Stimulated activated CD4-positive, alpha-beta T cell treated with anti-CD3 and anti-CD28 coated beads, Interleukin-2, amount 100 ng/mL, for 48 hours (primary cell): ENCODE data around the gene KIZ.

Source experiments
- DNase-seq, 2 donors: peaks; one replicate each; pipeline ENCODE4 v3.0.0-alpha.2; 2020

KIZ gene

DNA sequence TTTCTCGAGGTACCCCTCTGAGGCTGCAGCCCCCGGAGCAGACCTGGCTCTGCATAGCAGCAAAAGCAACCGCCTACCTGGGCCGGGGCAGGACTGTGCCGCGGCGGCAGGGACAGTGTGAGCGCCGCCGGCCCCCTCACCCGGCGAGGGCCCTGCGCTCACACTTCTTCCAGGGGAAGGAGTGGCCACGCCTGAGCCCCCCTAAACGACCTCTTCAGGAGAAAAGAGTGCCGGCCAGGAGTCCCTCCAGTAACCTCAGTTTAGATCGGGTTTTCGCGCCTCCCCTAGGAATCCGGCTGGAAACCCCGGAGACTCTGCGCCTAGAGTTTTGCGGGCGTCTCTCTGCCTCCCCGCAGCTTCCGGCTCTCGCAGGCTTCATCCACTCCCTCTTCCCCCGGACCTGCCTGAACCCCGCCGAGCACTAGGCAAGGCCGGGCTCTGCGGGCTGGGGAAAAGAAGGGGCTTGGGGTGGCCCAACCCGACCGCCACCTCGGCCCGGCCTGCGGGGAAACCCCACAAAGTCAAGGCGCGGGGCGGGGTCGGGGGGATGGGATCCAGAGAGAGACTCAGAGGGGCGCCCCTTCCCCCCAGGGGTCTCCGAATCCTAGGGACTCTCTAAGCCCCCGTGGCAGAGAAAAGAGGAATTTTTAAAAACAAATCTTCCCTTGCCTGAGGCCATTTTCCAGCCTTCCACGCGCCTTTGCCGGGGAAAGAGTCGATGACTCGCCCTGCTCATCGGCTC is 20.3 kb upstream of the KIZ start:
- no peak for DNase-seq

DNA sequence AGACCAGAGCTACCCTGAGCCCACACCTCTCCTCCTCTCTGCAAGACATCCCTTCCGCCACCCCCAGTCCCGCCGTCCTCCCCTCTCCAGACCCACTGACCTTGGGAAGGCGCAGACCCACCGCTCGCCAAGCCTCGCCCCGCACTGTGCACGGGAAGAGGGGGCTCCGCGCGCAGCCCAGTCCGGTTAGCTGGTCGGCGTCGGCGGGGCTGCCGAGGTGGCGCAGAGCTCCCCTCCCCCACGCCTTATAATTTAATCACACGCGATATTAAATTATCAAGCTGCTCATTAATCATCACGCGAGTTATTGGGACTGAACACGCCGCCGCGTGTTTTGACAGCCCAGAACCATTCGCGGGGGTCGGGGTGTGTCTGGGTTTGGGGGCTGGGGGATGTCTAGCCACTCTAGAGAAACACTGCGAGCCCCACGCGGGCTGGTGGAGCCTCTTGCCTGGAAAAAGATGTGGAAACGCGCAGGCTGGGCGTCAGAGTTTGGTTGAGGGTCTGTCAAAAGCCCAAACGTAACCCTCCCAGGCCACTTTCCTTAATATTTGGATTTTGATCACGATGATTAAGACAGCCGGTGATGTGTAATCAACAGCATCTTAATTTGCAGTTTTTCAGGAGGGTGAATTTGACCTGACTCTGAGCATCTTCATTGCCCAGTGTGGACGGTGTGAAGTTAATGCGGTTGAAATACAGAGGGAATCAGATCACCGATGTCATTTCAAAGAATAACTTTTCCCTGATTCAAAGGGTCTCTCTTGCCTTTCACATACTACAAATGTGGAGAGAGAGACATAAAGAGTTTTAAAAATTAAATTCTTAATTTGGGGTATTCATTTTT is 19.5 kb upstream of the KIZ start, which contains the start of gene LINC00237:
Gene LINC00237, minus strand, starts transcription at position 188 of the 847 bp plus-strand sequence.
- DNase-seq = no peak

DNA sequence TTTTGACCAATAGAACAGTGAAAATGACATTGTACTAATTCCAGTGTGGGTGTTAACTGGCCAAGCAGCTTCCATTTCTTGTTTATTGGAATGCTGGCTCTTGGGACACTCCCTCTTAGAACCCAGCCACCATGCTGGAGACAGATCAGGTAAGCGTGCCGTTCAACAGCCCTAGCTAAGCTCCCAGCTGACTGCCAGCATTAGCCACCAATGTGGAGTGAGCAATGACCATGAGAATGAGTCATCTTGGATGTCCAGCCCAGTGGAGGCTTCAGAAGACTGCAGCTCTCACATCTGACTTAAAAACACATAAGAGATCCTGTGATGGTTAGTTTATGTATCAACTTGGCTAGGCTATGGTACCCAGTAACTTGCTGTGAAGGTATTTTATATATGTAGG is 16.7 kb upstream of the KIZ start:
- DNase-seq = no peak

DNA sequence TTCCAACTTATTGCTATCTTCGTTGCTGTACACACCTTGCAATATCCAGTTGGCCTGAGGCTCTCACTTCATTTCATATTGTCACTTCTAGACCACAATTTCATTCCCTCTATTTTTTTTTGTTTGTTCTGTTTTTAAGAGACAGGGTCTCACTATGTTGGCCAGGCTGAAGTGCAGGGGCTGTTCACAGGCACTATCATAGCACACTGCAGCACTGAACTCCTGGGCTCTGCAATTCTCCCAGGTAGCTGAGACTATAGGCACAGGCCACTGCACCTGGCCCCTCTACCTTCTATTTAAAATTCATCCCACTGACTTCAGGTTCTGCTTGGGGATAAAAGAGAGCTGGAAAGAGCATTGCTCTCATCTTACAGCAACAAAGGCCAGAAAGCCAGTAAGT is 15.1 kb upstream of the KIZ start:
- DNase-seq = no peak

DNA sequence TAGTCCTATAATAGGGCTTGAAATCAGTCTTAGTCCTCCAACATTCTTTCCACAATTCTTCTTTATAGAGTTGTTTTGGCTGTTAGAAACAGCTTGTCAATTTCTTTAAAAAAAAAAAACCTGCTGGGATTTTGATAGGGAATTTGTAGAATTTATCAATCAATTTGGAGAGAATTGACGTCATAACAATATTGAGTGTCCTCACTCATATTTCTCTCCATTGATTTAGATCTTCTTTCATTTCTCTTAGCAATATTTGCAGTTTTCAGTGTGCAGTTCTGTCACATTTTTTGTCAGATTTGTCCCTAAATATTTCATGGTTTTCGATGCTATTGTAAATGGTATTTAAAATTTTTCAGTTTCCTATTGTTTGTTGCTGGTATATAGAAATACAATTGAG is 14.5 kb upstream of the KIZ start:
- DNase-seq = no peak

DNA sequence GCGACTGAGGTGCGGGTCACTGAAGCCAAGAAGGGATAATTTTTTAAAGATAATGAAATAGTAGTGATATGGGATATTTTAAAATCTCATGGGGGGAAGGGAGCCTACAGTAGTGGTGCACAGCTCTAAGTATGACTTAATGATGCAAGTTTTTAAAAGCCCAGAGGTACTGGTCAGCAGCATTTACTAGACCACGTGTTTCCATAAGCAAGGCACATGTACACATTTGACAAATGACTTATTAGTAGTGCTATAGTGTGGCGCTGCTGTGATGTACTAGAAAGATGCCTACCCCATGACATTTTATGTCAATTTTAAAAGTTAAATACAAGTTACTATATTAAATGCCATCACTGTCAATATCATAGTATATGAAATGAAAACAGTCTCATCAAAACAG is 12.2 kb upstream of the KIZ start:
- no peak for DNase-seq

DNA sequence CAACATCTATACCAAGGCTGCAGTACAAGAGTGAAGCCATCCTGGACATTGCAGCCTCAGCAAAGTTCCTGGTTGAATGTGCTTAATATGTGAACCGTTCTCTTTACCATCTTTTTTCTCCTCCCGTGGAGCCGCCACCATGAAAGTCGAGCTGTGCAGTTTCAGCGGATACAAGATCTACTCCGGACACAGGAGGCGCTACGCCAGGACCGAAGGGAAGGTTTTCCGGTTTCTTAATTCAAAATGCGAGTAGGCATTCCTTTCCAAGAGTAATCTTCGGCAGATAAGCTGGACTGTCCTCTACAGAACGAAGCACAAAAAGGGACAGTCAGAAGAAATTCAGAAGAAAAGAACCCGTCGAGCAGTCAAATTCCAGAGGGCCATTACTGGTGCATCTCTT is 11.3 kb upstream of the KIZ start:
- DNase-seq = no peak

DNA sequence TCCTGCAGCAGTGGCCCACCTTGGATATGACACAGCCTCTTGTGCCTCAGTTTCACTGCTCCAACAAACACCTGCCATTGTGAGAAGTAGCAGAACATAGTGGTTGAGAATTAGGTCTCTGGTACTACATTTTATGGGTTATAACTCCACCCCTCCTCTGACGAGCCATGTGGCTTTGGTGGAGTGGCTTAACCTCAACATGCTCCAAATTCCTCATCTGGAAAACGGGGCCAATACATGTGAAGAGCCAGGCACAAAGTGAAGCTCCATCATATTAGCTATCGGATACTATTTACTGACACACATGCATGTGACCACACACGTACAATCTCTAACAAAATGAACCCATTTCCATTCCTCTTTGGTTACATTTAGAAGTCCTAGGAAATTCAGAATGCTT is 8.4 kb upstream of the KIZ start:
- DNase-seq = no peak

DNA sequence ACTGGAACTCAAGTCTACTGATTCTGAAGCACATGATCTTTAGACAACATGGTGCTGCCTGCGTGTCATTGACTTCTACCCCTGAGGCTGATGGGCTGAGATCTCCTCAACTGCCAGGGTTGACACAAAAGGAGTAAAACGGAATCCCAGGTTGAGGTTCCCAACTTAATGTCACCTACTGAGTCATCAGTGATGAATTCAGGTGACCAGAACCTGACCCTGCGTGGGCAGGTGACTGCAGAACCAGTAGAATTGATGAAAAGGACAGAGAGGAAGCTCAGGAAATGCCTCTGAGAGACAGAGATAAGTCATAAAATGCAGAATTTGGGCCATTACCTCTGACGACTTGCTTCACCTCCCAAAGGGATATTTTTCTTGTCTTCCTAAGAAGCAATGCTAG is 7.7 kb upstream of the KIZ start:
- DNase-seq = no peak

DNA sequence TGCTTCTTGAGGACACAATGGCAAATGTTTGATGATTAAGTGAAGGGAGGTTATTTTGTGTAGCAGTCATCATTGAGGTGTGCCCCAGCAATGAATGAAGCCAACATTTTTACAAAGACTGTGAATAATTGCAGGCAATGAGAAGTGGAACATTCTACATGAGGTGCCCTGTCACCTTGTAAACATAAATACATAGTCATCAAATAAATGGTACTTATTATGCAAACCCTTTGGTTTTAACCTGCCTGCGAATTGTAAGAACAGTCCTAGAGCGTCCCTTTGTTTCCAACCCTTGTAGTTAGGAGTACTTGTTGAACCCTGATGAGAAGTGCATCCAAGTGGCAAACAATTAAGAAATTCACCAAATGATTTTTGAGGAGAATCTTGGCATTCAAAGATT is 7.1 kb upstream of the KIZ start:
- DNase-seq = no peak

DNA sequence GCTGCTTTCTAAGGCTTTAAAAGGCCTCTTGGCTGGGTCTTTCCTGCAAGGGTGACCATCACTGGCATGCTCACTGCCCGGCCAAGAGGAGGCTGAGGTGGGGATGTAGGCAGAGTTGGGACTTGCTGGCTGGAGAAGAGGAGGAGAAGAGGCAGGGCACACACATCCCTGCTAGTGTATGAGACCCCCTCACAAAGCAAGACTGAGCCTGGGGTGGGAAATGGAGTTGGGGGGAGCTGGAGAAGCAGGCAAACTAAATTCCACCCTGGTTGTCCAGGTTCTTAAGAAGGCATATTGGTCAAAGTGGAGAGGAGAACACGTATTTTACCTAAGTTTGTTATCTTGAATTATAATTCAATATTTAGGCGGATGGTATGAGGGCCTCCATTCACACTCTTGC is 1.7 kb upstream of the KIZ start:
- no peak for DNase-seq

DNA sequence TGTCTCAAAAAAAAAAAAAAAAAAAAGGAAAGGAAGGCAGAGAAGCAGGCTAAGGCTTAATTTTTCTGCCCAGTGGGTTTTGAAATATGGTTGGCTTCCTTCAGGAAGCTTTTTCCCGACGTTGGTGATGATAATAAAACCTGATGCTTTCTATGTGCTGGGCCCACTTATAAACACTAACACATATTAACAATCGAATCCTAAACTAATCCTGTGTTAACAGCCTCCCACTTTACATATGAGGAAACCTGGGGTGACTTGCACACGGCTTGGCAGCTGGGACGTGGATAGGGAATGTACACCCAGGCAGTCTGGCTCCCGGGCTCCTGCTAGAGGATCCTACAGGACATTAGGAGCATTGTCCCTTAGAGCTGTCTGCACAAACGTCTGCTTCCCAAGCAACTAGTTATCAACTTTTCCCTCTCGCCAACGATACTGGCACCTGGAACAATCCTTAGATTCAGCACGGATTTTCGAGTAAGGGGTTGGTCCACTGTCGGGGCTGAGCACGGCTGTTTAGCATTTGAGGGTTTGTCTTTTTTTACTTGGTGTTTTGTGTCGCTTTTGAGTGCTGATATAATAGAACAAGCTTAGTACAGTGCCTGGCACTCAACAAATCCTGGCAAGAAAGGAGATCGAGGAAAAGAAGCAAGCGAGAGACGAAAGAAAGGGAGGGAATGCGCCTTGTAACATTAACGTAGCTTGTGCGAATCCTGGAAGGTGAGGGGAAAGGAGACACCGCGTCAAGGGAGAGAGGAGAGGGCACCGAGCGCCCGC is 622 bp upstream of the KIZ start:
- no peak for DNase-seq

DNA sequence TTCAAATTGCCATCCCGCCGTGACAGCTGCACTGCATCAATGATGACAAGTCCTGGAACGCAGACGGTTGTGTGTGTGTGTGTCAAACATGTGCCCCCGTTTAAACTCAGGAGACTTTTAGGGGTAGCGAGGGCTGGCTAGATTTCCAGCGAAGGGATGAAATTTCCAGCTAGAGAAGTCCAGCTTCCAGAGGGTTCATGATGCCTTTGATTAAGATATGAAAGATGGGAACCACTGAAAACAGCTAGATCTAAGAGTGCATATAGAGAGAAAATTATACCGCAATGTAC is 644 bp downstream of the KIZ start:
- no peak for DNase-seq

DNA sequence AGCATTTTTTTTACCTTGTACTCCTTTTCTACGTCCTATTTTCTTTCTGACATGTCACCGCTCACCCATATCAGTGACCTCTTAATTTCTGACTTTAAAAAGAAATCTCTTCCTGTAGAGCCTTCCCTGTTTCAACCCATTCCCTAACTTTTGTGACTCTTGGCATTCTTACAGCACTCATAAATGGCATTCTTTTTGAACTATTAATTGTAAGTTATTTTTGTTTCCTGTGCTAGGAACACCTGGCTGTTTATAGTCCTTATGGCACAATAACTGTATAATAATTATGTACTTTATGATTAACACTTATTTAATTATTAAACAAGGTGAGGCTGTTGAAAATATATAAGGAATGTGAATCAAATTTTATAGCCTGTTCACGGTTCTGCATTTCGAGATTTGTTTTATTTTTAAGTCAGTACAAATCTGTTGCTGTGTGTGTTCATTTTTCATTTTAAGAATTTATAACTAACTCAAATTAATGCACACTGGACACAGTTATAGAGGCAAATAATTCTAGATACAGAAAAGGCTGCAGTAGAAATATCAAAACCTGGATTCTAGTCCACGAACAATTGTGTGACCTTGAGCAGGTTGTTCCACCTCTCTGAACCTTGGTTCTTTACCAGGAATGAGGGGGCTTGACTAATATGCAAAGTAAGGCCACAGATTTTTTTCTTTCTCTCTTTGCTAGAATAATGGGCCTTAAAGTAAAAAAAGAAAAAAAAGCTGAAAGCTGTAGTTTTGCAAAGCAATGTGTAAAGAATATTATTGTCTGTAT is 1.5 kb downstream of the KIZ start:
- DNase-seq = no peak

DNA sequence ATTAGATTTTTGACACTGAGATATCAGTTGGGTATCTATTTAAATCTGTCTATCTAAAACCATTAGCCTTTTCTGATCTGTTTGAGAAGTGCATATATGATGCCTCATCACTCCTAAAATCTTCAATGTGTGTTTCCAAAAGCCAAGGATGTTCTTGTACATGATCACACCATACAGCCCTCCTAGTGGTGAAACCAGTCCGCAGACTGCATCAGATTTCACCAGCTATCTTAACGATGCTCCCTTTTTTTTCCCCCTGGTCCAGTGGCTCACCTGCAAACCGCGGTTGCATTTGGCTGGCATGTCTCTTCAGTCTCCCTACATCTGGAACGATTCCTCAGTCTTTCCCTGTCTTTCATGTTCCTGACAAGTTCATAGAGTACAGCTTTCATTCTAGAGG is 4.0 kb downstream of the KIZ start:
- DNase-seq = no peak

DNA sequence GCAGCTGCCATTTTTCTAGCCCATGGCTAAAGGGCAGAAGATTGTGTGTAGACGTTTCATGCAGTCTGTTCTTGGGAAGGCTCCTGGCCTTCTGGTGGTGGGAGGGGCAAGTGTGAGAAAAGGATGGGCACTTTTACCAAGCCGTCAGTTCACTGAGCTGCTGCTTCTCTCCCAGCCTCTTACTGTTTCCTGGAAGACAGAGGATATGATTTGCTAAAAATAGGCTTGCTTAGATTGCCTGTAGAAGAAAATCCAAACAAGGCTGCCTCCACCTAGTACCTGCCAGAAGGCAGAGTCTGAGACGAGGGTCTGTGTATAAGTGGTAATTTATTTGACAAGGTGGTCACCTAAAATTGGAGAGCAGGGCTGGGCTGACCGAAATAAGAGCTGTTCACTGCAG is 7.5 kb downstream of the KIZ start:
- no peak for DNase-seq

DNA sequence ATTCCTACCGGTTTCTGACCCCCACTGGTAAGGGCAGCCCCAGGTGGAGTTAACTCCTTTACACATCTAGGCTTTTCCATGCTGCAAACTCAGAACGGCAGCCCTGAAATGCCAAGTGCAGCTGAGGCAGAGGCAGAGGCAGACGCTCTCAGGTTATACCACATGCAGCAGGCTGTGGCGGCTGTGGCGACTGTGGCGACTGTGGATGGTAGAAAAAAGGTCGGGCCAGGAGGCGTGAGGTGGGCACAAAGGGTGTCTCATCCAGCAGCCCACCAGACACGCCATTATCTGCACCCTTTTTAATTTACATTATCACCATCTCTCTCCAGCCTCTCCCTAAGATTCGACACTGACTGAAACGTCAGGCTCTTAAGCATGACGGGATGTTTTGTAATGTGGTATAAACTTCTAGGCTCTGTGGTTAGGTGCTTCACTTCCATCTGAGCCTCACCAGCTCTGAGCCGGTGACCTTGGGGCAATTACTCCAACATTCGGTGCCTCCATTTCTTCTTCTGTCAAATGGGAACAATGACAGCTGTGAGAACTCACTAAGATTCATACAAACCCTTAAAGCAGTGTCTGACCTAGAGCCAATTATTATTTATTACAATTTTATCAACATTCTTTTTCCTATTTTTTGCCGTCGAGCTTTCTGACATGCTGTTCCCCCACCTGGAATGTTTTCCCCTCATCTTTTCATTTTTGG is 8.2 kb downstream of the KIZ start:
- DNase-seq = no peak

DNA sequence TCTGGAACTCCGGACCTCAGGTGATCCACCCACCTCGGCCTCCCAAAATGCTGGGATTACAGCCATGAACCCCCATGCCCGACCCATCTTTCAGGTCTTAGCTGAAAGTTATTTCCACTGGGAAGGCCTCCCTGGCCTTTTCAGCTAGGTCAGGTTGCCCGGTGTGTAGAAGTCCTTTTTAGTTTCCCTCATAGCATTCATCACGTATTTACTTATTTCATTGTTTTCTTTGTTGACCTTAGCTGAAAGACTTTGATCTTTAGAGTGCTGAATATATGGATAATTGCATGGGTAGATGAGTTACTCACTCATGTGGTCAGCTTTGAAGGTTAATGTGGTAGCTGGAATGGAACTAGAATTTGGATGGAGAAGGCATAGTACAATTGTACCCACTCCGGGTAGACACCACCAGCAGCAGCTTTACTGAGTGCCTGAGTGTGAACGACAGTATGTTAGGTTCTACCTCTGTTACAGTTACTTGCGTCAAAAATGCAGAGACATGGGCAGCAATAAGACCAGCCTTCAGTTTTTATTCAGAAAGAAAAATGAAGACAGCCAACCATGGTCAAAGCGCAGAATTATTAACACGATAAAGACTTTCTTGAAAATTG is 9.1 kb downstream of the KIZ start:
- no peak for DNase-seq

DNA sequence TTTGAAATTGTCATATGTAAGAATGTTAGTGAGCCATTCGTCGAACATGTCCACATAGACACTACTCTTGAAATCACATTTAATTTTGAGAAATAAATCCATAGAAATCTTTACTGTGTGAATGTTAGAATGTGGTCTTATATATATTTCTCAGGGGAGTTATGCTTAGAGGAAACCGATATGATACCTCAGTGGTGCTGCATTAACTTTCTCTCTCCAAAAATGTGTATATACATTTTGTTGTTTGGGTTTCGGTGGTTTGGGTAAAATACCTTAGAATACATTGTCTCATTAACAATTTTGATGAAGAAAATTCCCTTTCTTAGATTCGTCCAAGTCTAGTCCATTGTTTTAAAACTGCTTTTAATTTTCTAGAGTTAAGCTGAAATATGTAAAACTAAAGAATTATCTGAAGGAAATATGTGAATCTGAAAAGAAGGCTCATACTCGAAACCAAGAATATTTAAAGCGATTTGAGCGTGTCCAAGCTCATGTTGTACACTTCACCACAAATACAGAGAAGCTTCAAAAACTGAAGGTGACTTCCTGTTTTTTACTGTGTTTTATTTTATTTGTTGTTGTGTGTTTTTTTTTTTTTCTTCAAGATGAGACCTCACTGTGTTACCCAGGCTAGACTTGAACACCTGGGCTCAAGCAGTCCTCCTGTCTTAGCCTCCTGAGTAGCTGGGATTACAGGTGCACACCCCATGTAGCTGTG is 10.3 kb downstream of the KIZ start:
- no peak for DNase-seq

DNA sequence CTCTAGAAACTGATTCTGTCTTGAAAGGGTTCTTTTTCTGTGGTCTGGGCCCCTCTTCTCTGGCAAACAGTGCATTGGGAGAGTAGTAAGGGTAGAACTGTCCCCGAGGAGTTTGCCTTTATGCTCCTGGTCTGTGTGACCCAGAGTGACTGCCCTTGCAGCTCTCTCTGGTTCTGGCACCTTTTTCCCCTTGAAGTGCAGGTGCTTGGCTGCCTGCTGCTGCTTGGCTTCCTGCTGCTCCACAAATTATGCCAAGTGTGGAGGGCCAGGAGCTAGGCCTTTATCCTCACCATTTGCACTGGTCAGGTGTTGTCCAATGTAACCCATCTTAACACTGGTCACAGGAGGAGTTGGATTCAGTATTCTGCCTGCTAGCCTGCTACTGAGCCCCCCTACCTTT is 11.2 kb downstream of the KIZ start:
- no peak for DNase-seq

DNA sequence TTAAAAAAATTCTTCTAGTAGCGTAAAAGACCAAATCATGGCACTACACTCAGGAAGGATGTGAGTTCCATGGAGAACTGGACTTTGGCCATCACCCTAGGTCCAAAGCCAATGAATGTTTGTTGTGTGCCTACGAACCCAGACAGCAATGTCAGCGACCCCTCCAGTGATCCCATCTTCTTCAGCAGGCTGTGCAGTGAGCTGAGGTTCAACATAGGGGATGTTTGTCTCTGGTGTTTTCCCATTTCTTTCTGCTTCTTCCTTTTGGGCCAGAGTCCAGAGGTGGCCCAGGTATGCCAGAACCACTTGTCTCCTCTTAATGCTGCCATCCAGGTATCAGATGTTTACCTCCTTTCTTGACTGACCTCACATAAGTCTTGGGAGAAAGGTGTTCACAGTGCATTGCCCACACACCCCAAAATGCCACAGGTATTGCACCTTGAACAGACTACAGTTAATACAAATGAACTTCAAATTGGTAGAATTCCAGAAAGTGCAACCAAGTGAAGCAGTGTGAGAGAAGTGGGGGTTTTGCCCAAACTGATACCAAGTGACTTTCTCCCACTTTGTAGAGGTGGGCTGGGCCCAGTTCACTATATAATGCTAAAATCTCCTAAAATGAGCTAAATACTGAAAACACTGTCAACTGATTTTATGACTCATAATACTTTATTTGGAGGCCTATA is 14.1 kb downstream of the KIZ start:
- no peak for DNase-seq
